GM21390 (cell line): ENCODE data around the gene PEX6.

Source experiments
- ATAC-seq: cut with Tn5 transposase; IDR thresholded peaks from one replicate; pipeline ENCODE4 v1.9.1; 2021; ENCODE audit not compliant: unreplicated experiment

Gene PEX6

DNA sequence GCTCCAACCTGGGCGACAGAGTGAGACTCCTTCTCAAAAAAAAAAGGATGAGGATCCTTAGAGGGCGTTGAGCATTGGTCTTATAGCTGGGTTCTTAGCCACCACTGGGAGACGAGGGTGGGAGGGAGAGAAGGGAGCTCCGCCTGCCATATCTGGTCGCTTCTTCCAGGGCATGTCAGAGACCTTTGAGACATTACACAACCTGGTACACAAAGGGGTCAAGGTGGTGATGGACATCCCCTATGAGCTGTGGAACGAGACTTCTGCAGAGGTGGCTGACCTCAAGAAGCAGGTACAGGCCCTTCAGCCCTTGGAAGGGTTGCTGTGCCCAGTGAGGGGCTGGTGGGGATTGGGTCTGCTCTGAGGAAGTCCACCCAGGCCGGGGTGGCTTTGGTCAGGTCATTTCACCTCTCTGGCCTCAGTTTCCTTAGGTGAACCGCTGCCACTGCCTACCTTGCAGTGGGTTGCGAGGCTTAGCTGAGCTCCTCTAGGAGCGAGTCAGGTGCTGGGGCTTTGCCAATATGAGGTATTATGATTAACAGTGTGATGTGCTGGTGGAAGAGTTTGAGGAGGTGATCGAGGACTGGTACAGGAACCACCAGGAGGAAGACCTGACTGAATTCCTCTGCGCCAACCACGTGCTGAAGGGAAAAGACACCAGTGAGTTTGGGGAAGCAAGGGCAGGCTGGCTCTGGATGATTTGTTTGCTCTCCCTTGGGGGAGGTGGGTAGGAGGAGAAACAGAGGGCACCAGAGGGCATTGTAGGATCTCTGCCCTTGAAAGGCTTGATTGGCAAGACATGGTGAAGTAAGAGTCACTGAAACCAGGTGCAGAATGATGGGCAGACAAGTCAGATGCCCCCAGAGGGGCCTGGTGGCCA, 41.2 kb downstream of the PEX6 start:
- ATAC-seq: no peak

DNA sequence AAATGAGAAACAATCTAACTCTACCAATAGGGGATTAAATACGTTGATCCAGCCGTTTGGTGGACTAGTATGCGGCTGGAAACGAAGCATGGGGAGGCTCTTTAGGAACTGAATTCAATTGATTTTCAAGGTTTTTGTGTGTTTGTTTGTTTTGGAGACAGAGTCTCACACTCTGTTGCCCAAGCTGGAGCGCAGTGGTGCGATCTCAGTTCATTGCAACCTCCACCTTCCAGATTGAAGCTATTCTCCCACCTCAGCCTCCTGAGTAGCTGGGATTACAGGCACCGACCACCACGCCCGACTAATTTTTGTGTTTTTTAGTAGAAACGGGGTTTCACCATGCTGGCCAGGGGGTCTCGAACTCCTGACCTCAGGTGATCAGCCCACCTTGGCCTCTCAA, 42.6 kb downstream of the PEX6 start:
- ATAC-seq: no peak

GRCh38 chr6:42935322-42935721, 43.7 kb downstream of the PEX6 start:
- ATAC-seq: no peak

DNA sequence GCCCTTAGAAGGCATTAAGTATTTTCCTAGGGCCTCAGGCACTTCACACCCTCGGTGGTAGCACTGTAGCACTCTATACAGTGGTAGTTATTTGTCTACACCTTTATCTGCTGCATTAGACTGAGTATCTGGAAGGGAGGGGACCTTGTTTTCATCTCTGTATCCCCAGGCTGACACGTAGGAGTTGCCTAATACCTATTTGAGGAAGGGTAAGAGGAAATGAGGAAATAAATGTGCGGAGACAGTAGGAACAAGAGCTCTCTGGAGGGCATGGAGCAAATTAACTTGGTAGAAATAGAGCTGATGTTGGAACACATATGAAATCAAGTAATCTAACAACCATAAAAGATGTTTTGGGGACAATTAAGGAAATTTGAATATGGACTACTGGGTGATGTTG, 45.8 kb downstream of the PEX6 start:
- ATAC-seq: no peak

DNA sequence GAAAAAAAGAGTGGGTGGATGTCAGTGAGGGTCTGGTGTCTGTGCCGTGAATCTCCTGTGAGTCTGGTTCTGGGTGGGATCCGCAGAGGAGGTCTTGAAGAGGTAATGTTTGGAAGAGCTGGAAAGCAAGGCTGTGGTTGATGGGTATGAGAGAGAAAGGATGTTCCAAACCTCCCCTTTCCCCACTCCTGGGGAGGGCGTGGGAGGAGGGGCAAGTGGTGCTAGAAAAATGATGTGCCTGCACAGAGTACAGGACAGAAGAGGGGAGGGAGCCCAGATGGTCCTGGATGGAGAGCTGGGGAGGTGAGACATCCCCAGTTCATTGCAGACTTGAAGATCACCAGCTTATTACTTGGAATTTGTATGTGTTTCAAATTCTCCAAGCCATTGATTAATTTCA, 46.6 kb downstream of the PEX6 start:
- no peak for ATAC-seq

DNA sequence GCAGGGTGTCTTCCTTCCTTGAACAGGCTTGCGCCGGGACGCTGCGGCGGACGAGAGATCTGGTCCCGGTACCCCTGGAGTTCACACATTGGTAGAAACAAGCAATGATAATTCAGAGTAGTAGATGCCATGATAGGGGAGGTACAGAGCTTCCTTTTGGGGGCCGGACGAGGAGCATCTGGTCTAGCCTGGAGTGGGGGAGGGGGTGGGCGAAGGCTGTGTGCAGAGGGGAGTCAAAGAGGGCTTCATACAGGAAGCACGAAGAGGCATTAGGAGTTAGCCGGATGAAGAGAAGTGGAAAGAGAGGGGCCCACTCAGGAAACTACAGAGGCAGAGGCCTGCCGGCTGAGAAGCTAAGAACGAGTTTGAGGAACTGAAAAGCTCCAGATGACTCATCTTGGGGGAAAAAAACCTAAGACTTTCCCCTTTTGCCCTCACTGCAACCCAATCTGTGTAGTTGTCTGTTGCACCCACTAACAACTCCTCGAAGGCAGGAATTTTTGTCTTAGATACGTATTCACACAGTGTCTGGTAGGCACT, 49.1 kb downstream of the PEX6 start:
- peak; percentile 51 for ATAC-seq

DNA sequence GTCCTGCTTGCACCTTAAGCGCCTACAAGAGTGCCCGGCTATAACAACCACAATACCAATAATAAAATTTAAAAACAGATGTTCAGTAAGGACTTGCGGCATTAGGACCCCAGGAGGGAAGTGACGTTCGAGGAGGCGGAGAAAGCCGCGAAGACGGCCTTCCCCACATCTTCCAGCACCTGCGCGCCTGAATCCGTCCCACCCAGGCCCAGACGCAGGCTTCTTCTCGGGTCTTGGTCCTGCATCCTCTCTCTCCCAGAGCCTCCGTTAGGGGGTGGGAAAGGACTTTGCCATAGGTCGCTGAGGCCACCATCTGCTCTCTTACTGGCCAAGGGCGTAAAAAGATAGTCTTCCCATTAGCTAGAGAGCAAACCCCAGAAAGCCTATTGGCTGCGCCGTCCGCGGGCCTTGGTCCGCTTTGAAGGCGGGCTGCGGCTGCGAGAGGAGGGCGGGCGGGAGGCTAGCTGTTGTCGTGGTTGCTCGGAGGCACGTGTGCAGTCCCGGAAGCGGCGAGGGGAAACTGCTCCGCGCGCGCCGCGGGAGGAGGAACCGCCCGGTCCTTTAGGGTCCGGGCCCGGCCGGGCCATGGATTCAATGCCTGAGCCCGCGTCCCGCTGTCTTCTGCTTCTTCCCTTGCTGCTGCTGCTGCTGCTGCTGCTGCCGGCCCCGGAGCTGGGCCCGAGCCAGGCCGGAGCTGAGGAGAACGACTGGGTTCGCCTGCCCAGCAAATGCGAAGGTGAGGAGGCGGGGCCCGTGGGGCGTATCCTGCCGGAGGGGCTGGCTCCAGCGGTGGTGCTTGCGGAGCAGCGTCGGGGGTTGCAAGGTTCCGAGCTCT, 49.8 kb downstream of the PEX6 start, which contains the start of gene CNPY3:
TSS of gene CNPY3 (plus strand) at position 495 of the 835 bp plus-strand sequence. CDS start at position 586, 91 bp downstream.
- ATAC-seq: peak; percentile 77

GRCh38 chr6:42925248-42925857, 53.6 kb downstream of the PEX6 start:
- ATAC-seq: no peak

DNA sequence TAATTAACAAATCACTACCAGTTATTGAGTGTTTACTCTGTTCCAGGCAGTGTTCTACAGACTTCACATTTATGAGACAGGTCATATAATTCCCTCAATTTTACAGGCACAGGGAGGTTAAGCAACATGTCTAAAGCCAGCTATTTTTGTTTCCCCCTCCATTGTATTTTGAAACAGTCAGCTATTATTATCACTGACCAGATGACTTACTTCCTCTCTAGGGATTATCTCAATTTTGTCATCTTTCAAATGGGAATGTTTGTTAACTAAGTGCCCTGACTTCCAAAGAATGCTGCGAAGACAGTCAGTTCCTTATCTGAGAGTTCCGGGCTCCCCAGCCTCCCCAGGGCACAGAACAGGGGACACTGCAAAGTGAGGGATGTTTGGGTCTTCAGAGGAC, 55.3 kb downstream of the PEX6 start:
- ATAC-seq: no peak

DNA sequence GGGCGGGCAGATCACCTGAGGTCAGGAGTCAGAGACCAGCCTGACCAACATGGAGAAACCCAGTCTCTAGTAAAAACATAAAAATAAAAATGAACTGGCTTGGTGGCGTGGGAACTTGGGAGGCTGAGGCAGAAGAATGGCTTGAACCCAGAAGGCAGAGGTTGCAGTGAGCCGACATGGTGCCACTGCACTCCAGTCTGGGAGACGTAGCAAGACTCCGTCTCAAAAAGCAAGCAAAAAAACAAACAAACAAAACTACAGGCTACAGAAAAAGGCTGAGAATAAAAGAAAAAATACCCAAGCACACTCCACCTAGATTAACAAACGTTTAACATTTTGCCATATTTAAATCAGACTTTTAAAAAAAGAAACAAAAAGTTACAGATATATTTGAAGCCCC, 57.2 kb downstream of the PEX6 start:
- ATAC-seq: no peak

GRCh38 chr6:42916288-42916687, 62.7 kb downstream of the PEX6 start:
- no peak for ATAC-seq

GRCh38 chr6:42915732-42916131, 63.2 kb downstream of the PEX6 start, which contains the start of gene PTCRA:
TSS of gene PTCRA (plus strand) at chr6:42916053. CDS start at chr6:42916070, 17 bp downstream.
- ATAC-seq: no peak

DNA sequence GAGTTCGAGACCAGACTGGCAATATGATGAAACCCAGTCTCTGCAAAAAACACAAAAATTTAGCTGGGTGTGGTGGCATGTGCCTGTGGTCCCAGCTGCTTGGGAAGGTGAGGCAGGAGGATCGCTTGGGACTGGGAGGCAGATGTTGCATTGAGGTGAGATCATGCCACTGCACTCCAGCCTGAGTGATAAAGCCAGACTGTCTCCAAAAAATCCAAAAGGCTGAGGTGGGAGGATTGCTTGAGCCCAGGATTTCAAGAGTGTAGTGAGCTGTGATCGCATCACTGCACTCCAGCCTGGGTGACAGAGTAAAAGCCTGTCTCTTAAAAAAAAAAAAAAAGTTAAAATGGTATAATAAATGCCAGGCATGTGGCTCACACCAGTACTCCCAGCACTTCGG, 64.4 kb downstream of the PEX6 start:
- no peak for ATAC-seq
